Activated CD4-positive, alpha-beta T cell treated with anti-CD3 and anti-CD28 coated beads for 4 hours (primary cell): Measurements from ENCODE around the gene TDRD10.
"Not testable (repeated sequence)": the region's sequence is repeated elsewhere in the genome, so short reads cannot be mapped to it uniquely, and the experiment has no call there.

ENCODE experiments used
- DNase-seq, 2 donors: peaks; one replicate each; pipeline ENCODE4 v3.0.0-alpha.2; 2020

The TDRD10 gene

GRCh38 chr1:154517661-154518060 lies 15.6 kb downstream of the TDRD10 start:
- DNase-seq = no peak

DNA sequence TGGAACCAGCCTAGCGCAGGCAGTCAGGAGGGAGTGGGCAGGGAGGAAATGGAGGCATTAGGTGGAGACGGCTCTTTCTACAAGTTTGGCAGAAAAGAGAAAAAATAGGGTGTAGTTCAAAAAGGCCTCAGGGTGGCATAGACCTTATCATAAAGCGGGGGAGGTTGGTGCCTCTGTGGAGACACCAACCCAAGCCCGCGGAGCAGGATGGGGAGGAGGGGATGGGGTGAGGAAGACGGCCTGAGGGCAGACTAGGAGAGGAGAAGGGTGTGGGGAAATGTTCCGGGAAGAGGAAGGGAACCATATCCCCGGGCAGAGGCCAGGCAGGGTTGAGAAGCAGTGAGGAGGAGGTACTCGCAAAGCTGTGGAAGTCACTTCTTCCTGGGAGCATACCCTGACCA lies 17.6 kb downstream of the TDRD10 start:
- DNase-seq = no peak

DNA sequence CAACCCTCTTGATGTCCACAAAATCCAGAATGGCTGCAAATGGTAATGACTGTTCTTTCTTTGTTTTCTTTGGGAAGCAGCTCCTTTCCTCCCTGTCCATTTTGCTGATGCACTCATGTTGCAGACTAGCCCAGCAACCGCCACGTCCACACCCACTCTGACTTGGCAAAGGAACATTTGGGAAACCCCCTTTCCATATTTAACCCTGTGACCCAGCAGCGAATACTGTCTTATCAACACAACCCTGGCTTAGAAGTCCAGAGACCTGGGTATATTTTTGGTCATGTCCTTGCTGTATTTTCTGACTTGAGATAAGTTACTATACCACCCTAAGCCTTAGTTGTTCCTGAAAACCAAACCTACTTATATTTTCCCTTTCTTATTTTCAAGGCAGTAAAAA lies 18.3 kb downstream of the TDRD10 start:
- DNase-seq = no peak

DNA sequence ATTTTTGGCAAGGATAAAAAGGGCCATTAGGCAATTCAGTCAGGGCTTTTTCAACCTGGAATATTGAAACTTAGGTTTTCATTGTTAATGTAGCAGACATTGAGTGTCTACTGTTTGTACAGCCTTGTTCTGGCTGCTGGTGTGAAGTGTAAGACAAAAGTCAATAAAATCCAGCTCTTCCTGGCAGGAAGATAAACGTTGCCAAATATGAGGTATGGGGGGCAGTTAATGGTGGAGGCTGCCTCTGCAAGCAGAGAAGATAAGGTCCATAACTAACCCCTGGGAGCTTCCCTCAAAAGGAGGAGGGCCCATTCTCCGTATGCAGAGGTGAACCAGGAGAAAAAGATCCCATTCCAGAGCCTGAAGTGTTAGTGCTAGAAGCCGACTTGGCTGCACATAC lies 19.7 kb downstream of the TDRD10 start:
- DNase-seq = no peak

DNA sequence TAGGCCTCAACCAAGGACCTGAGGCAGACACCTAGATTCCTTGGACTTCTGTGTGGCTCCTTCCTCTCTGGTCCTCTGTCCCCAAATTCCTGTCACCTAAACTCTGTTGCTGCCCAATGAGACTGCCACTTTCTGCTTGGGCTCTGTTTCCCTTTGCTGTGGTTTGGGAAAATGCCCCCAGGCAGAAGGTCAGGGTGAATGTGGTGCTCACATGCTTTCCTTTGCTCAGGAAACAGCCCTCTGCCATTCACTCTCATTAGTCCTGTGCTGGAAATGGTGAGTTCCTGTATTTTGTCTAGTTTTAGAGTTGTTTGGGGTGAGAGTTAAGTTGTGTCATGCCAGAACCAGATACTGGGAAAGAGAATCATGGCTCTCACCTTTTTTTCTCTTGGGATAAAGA lies 22.9 kb downstream of the TDRD10 start:
- DNase-seq = no peak

DNA sequence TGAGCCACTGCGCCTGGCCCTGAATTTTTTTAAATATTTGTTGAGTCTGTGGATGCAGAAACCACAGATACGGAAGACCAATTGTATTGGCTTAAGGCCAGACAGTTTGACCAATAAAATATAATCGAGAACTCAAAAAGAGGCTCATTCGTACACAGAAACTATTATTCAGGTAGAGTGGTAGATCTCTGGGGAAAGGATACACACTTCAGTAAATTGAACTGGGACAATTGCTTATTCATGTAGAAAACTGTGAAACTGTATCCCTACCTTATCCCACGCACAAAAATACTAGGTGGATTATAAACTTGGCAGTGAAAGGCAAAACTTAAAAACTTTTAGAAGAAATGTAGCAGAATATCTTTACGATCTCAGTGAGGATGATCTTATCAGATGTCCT lies 25.2 kb downstream of the TDRD10 start:
- no peak for DNase-seq

DNA sequence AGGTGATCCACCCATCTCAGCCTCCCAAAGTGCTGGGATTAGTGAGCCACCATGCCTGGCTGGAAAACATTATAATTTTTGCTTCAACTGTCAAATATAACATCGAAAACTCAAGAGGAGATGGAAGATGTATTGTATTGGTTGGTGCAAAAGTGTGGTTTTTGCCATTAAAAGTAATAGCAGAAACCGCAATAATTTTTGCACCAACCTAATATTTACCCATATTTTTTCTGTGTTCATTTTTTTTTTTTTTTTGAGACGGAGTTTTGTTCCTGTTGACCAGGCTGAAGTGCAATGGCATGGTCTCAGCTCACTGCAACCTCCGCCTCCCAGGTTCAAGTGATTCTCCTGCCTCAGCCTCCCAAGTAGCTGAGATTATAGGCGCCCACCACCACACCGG lies 27.3 kb downstream of the TDRD10 start:
- DNase-seq = no peak

DNA sequence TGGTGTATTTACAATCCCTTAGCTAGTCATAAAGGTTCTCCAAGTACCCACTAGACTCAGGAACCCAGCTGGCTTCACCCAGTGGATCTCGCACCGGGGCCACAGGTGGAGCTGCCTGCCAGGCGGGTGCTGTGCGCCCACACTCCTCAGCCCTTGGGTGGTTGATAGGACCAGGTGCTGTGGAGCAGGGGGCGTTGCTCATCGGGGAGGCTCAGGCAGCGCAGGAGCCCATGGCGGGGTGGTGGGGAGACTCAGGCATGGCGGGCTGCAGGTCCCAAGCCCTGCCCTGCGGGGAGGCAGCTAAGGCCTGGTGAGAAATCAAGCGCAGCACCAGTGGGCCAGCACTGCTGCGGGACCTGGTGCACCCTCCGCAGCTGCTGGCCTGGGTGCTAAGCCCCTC lies 29.9 kb downstream of the TDRD10 start:
- not testable (repeated sequence) for DNase-seq

DNA sequence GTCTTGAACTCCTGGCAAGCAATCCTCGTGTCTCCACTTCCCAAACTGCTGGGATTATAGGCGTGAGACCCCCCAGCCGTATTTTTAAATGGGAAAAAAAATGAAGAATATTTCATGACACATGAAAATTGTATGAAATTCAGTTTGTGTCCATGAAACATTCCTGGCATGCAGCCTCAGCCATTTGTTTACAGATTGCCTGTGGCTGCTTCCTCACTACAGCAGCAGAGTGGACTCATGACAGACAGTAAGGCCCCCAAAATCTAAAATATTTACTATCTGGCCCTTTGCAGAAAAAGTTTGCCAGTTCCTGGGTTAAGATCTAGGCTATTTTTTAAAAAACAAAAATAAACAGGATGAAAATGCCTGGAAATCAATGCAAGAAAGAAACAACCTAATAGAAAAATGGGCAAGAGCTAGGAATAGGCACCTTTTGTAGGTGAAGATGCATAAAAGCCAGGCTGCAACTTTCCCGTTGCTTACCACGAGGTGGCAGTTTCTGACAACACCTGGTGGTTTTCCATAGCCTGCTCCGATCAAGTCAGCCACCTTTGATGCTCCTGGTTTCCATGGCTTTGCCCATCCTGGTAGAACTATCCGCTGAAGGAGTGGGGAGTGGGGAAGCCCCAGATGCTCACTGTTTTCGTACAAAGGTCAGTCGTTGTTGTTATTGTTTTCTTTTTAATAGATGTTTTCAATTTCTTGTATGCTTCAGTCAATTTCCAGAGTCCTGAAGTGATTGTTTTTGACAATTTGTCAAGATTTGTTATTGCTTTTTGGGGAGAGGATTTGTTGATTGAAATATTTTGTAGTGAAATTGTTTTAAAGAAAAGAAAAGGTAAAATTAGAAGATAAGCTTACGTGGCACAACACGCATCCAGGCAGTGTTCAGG lies 32.2 kb downstream of the TDRD10 start:
- no peak for DNase-seq

- no peak for DNase-seq
Measured at GRCh38 chr1:154536570-154536969, 34.6 kb downstream of the TDRD10 start.

DNA sequence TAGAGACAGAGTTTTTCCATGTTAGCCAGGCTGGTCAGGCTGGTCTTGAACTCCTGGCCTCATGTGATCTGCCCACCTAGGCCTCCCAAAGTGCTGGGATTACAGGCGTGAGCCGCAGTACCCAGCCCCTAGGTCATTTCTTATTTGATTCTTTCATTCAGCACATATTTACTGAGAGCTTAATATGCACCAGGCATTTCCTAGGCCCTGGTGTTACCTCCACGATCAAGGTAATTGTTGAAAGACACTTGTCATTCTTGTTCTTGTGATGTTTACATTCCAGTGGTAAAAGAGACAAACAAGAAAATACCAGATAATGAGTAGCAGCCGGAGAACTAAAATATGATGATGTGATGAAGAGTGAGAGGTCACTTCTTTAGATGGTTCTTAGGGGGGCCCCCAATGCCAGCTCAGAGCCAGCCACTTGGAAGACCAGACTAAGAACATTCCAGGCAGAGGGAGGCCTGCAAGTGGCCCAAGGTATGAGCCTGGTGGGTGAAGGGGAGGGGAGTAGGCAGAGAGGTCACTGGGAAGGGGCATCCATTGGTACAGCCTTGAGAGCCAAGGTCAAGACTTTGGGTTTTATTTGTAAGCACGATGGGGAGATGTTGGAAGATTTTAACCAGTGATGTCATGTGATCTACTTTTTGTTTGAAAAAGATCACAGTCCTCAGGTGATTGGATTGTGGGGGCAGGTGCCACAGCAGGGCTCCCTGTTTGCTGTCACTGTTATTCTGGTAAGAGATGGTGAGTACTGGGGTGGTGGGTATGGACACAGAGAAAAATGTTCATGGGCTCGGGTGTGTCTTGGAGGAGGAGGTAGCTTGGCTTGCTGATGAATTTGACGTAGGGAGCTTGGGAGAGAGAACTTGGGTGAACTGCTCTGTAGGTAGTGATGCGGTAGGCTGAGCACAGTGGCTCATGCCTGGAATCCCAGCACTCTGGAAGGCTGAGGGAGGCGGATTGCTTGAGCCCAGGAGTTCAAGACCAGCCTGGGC lies 37.8 kb downstream of the TDRD10 start:
- DNase-seq = no peak

DNA sequence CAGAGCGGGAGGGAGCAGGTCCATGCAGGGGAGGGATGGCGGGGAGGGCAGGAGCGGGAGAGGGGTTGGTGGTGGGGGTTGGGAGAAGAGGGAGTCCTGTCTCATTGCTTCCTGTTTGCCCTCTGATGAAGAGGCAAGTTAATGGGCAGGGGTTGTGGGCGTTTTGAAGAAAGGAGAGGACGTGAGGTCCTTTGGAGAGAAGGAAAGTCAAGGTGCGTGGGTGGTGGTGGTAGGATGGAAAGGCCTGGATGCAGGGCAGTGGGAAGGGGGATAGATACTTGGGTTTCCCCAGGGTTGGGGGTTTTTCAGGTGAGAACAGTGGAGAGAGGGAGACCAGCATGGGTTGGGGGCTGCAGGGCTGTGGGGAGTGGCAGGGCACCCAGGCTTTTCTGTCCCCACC lies 39.2 kb downstream of the TDRD10 start:
- DNase-seq = no peak

DNA sequence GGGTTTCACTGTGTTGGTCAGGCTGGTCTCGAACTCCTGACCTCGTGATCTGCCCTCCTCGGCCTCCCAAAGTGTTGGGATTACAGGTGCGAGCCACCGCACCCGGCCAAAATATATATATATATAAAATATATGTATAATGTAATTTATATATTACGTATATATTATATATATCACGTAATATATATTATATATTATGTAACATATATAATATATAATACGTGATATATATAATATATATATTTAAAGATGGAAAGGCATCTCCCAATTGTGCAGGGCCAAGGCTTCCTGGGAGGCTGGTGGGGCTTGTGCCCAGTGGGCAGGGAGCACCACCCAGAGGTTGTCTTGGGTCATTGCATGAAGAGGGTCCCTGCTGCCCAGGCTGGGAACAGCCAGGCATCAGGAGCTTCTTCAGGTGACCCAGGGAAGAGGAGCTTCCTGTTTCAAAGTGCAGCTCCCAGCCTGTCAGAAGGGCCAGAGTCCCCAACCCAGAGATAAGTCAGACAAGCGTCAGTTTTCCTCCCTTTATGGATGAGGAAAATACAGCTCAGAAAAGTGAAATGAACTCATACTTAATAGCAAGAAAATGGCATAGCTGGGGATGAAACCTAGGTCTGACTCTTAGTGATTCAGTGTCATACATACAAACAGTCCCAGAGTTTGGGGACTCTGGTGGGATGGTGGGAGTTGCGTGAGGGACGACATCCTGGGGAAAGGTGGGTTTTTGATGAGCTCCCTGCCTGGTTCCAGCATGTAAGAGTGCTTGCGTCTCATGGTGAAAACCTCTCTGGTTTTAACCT lies 44.4 kb downstream of the TDRD10 start:
- DNase-seq = peak; percentile 39 to 48

GRCh38 chr1:154547105-154547732 lies 45.2 kb downstream of the TDRD10 start:
- no peak for DNase-seq

DNA sequence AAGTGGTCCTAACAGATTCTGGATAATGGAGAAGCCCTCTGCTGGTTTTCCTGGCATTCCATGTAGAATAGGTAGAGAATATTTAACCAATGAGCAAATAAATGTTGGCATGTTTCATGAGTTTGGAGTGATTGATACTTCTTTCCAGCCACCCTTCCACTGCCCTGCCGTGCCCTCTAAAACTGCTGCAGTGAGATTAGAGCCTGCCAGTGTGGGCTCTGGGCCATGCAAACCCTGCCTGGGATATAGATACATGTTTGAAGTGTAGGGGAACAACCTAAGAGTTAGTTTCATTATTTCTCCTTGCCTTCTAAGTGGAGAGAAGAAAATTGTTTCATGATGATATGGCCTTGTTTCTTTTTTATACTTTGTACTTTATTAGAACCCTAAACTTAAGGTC lies 46.0 kb downstream of the TDRD10 start:
- no peak for DNase-seq

- DNase-seq = no peak
Measured at GRCh38 chr1:154549202-154549770, 47.3 kb downstream of the TDRD10 start.

DNA sequence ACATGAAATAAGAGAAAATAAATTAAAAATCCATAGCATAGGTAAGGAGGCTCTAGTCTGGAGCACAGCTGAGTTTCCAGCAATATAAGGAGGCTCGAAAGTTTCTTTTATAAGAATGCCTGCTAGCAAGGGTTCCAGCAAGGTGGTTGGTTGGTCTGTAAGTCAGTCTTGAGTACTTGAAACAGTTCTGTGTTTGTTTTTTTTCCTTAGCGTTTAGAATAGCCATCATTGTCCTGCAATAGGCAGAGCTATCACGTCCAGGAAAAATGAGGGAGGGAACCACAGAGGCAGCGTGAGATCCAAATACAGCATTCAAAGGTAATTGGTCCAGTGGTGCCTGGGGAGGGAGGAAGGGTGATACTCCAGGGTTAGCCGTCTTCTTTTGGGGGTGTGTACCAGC lies 48.1 kb downstream of the TDRD10 start:
- DNase-seq = no peak

GRCh38 chr1:154550657-154551056 lies 48.6 kb downstream of the TDRD10 start:
- no peak for DNase-seq

- DNase-seq = no peak
Measured at GRCh38 chr1:154551474-154551873, 49.5 kb downstream of the TDRD10 start.

- DNase-seq = no peak
Measured at GRCh38 chr1:154552036-154552435, 50.0 kb downstream of the TDRD10 start.

DNA sequence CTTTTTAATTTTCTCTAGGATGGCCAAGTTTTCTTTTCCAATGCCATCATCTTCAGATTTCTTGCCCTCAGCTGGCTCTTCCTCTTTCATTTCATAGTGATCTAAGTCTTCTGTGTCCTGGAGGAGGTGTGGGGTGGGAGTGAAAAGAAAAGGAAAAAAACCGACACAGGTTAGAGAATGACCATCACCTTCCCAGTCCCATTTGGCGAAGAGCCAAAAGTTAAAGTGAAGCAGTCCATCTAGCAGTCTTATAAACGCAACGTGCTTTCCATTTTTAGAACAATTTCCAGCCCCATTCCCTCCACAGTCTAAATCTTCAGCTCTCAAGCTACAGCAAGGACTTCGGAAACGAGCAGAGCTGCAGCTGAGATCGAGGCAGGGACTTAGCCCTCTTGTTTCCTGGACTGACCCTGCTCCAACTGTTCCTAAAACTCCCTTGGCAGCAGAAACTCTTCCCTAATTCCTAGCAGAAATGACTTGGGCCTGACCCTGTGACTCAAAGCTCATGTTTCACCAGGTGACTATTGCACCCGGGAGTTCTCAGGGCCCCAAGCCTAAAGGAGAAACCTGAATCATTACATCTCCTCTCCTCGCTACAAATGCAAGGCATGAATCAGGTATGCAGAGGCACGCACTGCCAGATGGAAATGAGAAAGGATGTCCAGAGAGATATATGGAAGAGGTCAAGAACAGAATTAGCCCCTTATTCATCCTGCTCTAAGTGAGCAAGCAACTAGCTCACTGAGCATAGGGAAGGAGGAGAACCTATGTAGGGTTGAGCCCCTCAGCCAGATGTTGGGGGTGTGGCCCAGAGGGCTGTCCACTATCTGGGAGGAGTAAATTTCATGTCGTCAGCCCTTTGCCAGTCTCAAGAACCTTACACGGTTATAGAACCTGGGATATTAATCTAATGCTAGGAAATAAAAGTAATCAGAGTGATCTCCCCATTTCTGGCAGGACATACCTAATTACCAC lies 51.3 kb downstream of the TDRD10 start:
- DNase-seq = no peak
